ENCODE measurements around the gene F13A1. TPM values are rescaled to one million over a fixed set of nuclear protein-coding genes. Genes with fewer than 3 reads are reported as not detected.

Gene F13A1
- total and polyA plus RNA-seq, 4 donors = 8.7 to 47.7 (median 26.5) TPM

- no peaks in the 10 kb centered on the region for H3K27me3 ChIP-seq (ENCODE audit: control insufficient read depth, insufficient read depth, low read length)
- no peak for DNase-seq (ENCODE audit: low read depth in 4 of 6, low spot score in 6 of 6)
Measured at GRCh38 chr6:6210994-6211393, 109.5 kb downstream of the F13A1 start.

GRCh38 chr6:6202886-6203285 is 117.6 kb downstream of the F13A1 start:
- H3K4me1 ChIP-seq (ENCODE audit: control insufficient read depth, insufficient read depth, low read length) = peaks cover 4% of the 10 kb centered on the region
- 92% methylated on average over 2 of the region's 2 CpGs for WGBS (ENCODE audit: insufficient coverage)
- H3K27me3 ChIP-seq (ENCODE audit: control insufficient read depth, insufficient read depth, low read length) = no peaks in the 10 kb centered on the region
- H3K36me3 ChIP-seq (ENCODE audit: control insufficient read depth, insufficient read depth, low read length) = no peaks in the 10 kb centered on the region
- H3K9me3 ChIP-seq (ENCODE audit: control insufficient read depth, insufficient read depth, low read length) = no peaks in the 10 kb centered on the region
- H3K27ac ChIP-seq (ENCODE audit: low read depth, low read length) = no peak overlapping the region
- H3K4me3 ChIP-seq (ENCODE audit: low read depth, low read length) = no peak overlapping the region
- no peak for DNase-seq (ENCODE audit: low read depth in 4 of 6, low spot score in 6 of 6)

More at GRCh38 chr6:6210994-6211393, 109.5 kb downstream of the F13A1 start:
- no peaks in the 10 kb centered on the region for H3K36me3 ChIP-seq (ENCODE audit: control insufficient read depth, insufficient read depth, low read length)
- no peak overlapping the region for H3K27ac ChIP-seq (ENCODE audit: low read depth, low read length)
- no peaks in the 10 kb centered on the region for H3K9me3 ChIP-seq (ENCODE audit: control insufficient read depth, insufficient read depth, low read length)
- no peaks in the 10 kb centered on the region for H3K4me1 ChIP-seq (ENCODE audit: control insufficient read depth, insufficient read depth, low read length)
- WGBS (ENCODE audit: insufficient coverage) = 83% methylated on average over 1 of the region's 2 CpGs
- no peak overlapping the region for H3K4me3 ChIP-seq (ENCODE audit: low read depth, low read length)

GRCh38 chr6:6201200-6201599 is 119.3 kb downstream of the F13A1 start:
- 23% methylated on average over 2 of the region's 4 CpGs for WGBS (ENCODE audit: insufficient coverage)
- Histone ChIP-seq H3K4me3 (ENCODE audit: low read depth, low read length) (no peak overlapping the region), H3K4me1 (ENCODE audit: control insufficient read depth, insufficient read depth, low read length) (peaks cover 4% of the 10 kb centered on the region), H3K9me3 (ENCODE audit: control insufficient read depth, insufficient read depth, low read length) (no peaks in the 10 kb centered on the region), H3K36me3 (ENCODE audit: control insufficient read depth, insufficient read depth, low read length) (no peaks in the 10 kb centered on the region), H3K27ac (ENCODE audit: low read depth, low read length) (no peak overlapping the region), H3K27me3 (ENCODE audit: control insufficient read depth, insufficient read depth, low read length) (no peaks in the 10 kb centered on the region)
- DNase-seq (ENCODE audit: low read depth in 4 of 6, low spot score in 6 of 6) = no peak

GRCh38 chr6:6199678-6200077 is 120.8 kb downstream of the F13A1 start:
- Histone ChIP-seq H3K9me3 (ENCODE audit: control insufficient read depth, insufficient read depth, low read length) (no peaks in the 10 kb centered on the region), H3K27ac (ENCODE audit: low read depth, low read length) (no peak overlapping the region), H3K4me1 (ENCODE audit: control insufficient read depth, insufficient read depth, low read length) (peaks cover 1% of the 10 kb centered on the region), H3K27me3 (ENCODE audit: control insufficient read depth, insufficient read depth, low read length) (no peaks in the 10 kb centered on the region), H3K36me3 (ENCODE audit: control insufficient read depth, insufficient read depth, low read length) (no peaks in the 10 kb centered on the region), H3K4me3 (ENCODE audit: low read depth, low read length) (no peak overlapping the region)
- no peak for DNase-seq (ENCODE audit: low read depth in 4 of 6, low spot score in 6 of 6)
- WGBS (ENCODE audit: insufficient coverage) = 96% methylated on average over 3 of the region's 3 CpGs

GRCh38 chr6:6196762-6197161 is 123.7 kb downstream of the F13A1 start:
- no peaks in the 10 kb centered on the region for H3K27me3 ChIP-seq (ENCODE audit: control insufficient read depth, insufficient read depth, low read length)
- H3K36me3 ChIP-seq (ENCODE audit: control insufficient read depth, insufficient read depth, low read length) = no peaks in the 10 kb centered on the region
- H3K4me3 ChIP-seq (ENCODE audit: low read depth, low read length) = no peak overlapping the region
- no peaks in the 10 kb centered on the region for H3K9me3 ChIP-seq (ENCODE audit: control insufficient read depth, insufficient read depth, low read length)
- no peak overlapping the region for H3K27ac ChIP-seq (ENCODE audit: low read depth, low read length)
- WGBS (ENCODE audit: insufficient coverage) = 100% methylated on average over 1 of the region's 3 CpGs
- no peak for DNase-seq (ENCODE audit: low read depth in 4 of 6, low spot score in 6 of 6)
- no peaks in the 10 kb centered on the region for H3K4me1 ChIP-seq (ENCODE audit: control insufficient read depth, insufficient read depth, low read length)

- WGBS (ENCODE audit: insufficient coverage) = 100% methylated on average over 1 of the region's 1 CpG
- DNase-seq (ENCODE audit: low read depth in 4 of 6, low spot score in 6 of 6) = no peak
- no peak overlapping the region for H3K27ac ChIP-seq (ENCODE audit: low read depth, low read length)
- no peaks in the 10 kb centered on the region for H3K27me3 ChIP-seq (ENCODE audit: control insufficient read depth, insufficient read depth, low read length)
- no peak overlapping the region for H3K4me3 ChIP-seq (ENCODE audit: low read depth, low read length)
- no peaks in the 10 kb centered on the region for H3K9me3 ChIP-seq (ENCODE audit: control insufficient read depth, insufficient read depth, low read length)
- no peaks in the 10 kb centered on the region for H3K36me3 ChIP-seq (ENCODE audit: control insufficient read depth, insufficient read depth, low read length)
- no peaks in the 10 kb centered on the region for H3K4me1 ChIP-seq (ENCODE audit: control insufficient read depth, insufficient read depth, low read length)
Measured at GRCh38 chr6:6195080-6195479, 125.4 kb downstream of the F13A1 start.

- H3K27ac ChIP-seq (ENCODE audit: low read depth, low read length) = no peak overlapping the region
- H3K4me3 ChIP-seq (ENCODE audit: low read depth, low read length) = no peak overlapping the region
- H3K4me1 ChIP-seq (ENCODE audit: control insufficient read depth, insufficient read depth, low read length) = no peaks in the 10 kb centered on the region
- DNase-seq (ENCODE audit: low read depth in 4 of 6, low spot score in 6 of 6) = no peak
- H3K27me3 ChIP-seq (ENCODE audit: control insufficient read depth, insufficient read depth, low read length) = no peaks in the 10 kb centered on the region
- no peaks in the 10 kb centered on the region for H3K9me3 ChIP-seq (ENCODE audit: control insufficient read depth, insufficient read depth, low read length)
- H3K36me3 ChIP-seq (ENCODE audit: control insufficient read depth, insufficient read depth, low read length) = no peaks in the 10 kb centered on the region
- WGBS (ENCODE audit: insufficient coverage) = no CpG with 5 or more reads among the region's 7 CpGs
Measured at GRCh38 chr6:6193221-6193745, 127.2 kb downstream of the F13A1 start.

- no peaks in the 10 kb centered on the region for H3K9me3 ChIP-seq (ENCODE audit: control insufficient read depth, insufficient read depth, low read length)
- 100% methylated on average over 1 of the region's 1 CpG for WGBS (ENCODE audit: insufficient coverage)
- H3K36me3 ChIP-seq (ENCODE audit: control insufficient read depth, insufficient read depth, low read length) = no peaks in the 10 kb centered on the region
- DNase-seq (ENCODE audit: low read depth in 4 of 6, low spot score in 6 of 6) = no peak
- H3K27me3 ChIP-seq (ENCODE audit: control insufficient read depth, insufficient read depth, low read length) = no peaks in the 10 kb centered on the region
- H3K27ac ChIP-seq (ENCODE audit: low read depth, low read length) = no peak overlapping the region
- no peak overlapping the region for H3K4me3 ChIP-seq (ENCODE audit: low read depth, low read length)
- no peaks in the 10 kb centered on the region for H3K4me1 ChIP-seq (ENCODE audit: control insufficient read depth, insufficient read depth, low read length)
Measured at GRCh38 chr6:6191909-6192308, 128.6 kb downstream of the F13A1 start.

- no peaks in the 10 kb centered on the region for H3K36me3 ChIP-seq (ENCODE audit: control insufficient read depth, insufficient read depth, low read length)
- no peaks in the 10 kb centered on the region for H3K4me1 ChIP-seq (ENCODE audit: control insufficient read depth, insufficient read depth, low read length)
- H3K4me3 ChIP-seq (ENCODE audit: low read depth, low read length) = no peak overlapping the region
- DNase-seq (ENCODE audit: low read depth in 4 of 6, low spot score in 6 of 6) = no peak
- H3K27ac ChIP-seq (ENCODE audit: low read depth, low read length) = no peak overlapping the region
- 90% methylated on average over 1 of the region's 2 CpGs for WGBS (ENCODE audit: insufficient coverage)
- no peaks in the 10 kb centered on the region for H3K27me3 ChIP-seq (ENCODE audit: control insufficient read depth, insufficient read depth, low read length)
- no peaks in the 10 kb centered on the region for H3K9me3 ChIP-seq (ENCODE audit: control insufficient read depth, insufficient read depth, low read length)
Measured at GRCh38 chr6:6191476-6191875, 129.0 kb downstream of the F13A1 start.

GRCh38 chr6:6180684-6181083 is 139.8 kb downstream of the F13A1 start:
- no peaks in the 10 kb centered on the region for H3K9me3 ChIP-seq (ENCODE audit: control insufficient read depth, insufficient read depth, low read length)
- H3K4me1 ChIP-seq (ENCODE audit: control insufficient read depth, insufficient read depth, low read length) = no peaks in the 10 kb centered on the region
- H3K4me3 ChIP-seq (ENCODE audit: low read depth, low read length) = no peak overlapping the region
- DNase-seq (ENCODE audit: low read depth in 4 of 6, low spot score in 6 of 6) = no peak
- H3K27me3 ChIP-seq (ENCODE audit: control insufficient read depth, insufficient read depth, low read length) = no peaks in the 10 kb centered on the region
- H3K27ac ChIP-seq (ENCODE audit: low read depth, low read length) = no peak overlapping the region
- WGBS (ENCODE audit: insufficient coverage) = 69% methylated on average over 2 of the region's 2 CpGs
- H3K36me3 ChIP-seq (ENCODE audit: control insufficient read depth, insufficient read depth, low read length) = no peaks in the 10 kb centered on the region

Data from spinal cord (tissue), 10 donors.